Neural progenitor cell (in vitro differentiated cells): ENCODE data around the gene BEND3.

Experiments used
- EZH2phosphoT487 ChIP-seq: fragments of 200-600 bp; sonication (generic); IDR thresholded peaks from 2 replicates; pipeline ENCODE4 v1.6.1; 2017; ENCODE audit warnings: antibody characterized with exemption
- TF ChIP-seq, protein P1 (sequence below): fragments of 200-600 bp; sonication (generic); IDR thresholded peaks from 2 replicates; pipeline ENCODE4 v1.5.1; 2017; ENCODE audit warnings: antibody characterized with exemption, mild to moderate bottlenecking

DNA sequence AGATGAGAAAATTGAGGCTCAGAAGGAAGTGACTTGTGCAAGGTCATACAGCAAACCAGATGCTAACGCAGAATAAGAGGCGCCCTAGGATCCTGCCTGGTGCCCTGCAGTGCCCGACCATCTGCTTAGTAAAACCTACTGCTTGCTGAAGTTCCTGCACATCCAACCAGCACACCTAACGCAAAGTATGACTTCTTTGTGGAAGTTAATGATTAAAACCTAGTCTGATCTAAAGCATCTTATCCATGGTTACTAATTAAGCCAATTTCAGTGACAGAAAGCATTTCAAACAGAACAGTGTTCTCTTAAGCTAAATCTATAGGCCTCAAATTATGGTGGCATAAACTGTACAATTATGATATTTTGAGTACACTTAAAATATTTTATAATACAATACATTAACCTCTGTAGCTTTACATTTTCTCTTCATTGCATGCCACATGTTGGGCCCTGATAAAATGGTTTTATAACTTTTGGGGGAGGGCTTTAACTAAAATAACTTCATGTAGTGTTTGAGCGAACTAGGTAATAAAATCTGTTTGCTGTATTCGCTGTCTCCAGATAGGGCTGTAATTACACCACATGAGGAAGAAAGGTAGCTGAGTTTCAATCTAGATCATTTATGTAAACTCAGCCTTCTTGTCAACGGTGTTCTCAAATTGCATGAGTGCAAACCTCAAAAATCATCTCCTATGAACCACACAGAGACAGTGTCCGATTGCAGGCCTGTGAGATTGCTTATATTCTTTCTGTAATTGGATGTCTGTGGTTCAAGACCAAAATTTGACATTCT is 37.5 kb upstream of the BEND3 start:
- TF ChIP-seq, protein P1, sequence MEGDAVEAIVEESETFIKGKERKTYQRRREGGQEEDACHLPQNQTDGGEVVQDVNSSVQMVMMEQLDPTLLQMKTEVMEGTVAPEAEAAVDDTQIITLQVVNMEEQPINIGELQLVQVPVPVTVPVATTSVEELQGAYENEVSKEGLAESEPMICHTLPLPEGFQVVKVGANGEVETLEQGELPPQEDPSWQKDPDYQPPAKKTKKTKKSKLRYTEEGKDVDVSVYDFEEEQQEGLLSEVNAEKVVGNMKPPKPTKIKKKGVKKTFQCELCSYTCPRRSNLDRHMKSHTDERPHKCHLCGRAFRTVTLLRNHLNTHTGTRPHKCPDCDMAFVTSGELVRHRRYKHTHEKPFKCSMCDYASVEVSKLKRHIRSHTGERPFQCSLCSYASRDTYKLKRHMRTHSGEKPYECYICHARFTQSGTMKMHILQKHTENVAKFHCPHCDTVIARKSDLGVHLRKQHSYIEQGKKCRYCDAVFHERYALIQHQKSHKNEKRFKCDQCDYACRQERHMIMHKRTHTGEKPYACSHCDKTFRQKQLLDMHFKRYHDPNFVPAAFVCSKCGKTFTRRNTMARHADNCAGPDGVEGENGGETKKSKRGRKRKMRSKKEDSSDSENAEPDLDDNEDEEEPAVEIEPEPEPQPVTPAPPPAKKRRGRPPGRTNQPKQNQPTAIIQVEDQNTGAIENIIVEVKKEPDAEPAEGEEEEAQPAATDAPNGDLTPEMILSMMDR, result no peak
- TF ChIP-seq EZH2phosphoT487, result no peak
